ENCODE measurements around the gene TLR8. TPM values are rescaled to one million over a fixed set of nuclear protein-coding genes. Genes with fewer than 3 reads are reported as not detected.
A peak's percentile ranks its signal among the peaks of the same experiment; 100 is the strongest.
"Not testable (repeated sequence)": the region's sequence is repeated elsewhere in the genome, so short reads cannot be mapped to it uniquely, and the experiment has no call there.

TLR8 gene
- total RNA-seq, 1 experiment from 2014 or later, result not detected

GRCh38 chrX:12896935-12897334, 9.5 kb upstream of the TLR8 start:
- DNase-seq (ENCODE audit: low read depth), result no peak

GRCh38 chrX:12898073-12898472, 8.3 kb upstream of the TLR8 start:
- no peak for DNase-seq (ENCODE audit: low read depth)

GRCh38 chrX:12899506-12899905, 6.9 kb upstream of the TLR8 start:
- DNase-seq (ENCODE audit: low read depth), result no peak

- peak; percentile 20 for DNase-seq (ENCODE audit: low read depth)
Observed at GRCh38 chrX:12901486-12901885, 4.9 kb upstream of the TLR8 start.

GRCh38 chrX:12903646-12904045, 2.8 kb upstream of the TLR8 start:
- DNase-seq (ENCODE audit: low read depth), result no peak

- no peak for DNase-seq (ENCODE audit: low read depth)
Observed at GRCh38 chrX:12910423-12911121, 4.2 kb downstream of the TLR8 start.

GRCh38 chrX:12911122-12911470, 4.7 kb downstream of the TLR8 start:
- DNase-seq (ENCODE audit: low read depth), result no peak

GRCh38 chrX:12912791-12913482, 6.5 kb downstream of the TLR8 start:
- DNase-seq (ENCODE audit: low read depth), result no peak

GRCh38 chrX:12917753-12918152, 11.3 kb downstream of the TLR8 start:
- DNase-seq (ENCODE audit: low read depth), result no peak

- DNase-seq (ENCODE audit: low read depth), result no peak
Observed at GRCh38 chrX:12919051-12919450, 12.6 kb downstream of the TLR8 start.

GRCh38 chrX:12919620-12920019, 13.2 kb downstream of the TLR8 start:
- no peak for DNase-seq (ENCODE audit: low read depth)

GRCh38 chrX:12920990-12921389, 14.6 kb downstream of the TLR8 start:
- DNase-seq (ENCODE audit: low read depth), result no peak

- no peak for DNase-seq (ENCODE audit: low read depth)
Observed at GRCh38 chrX:12921886-12922598, 15.6 kb downstream of the TLR8 start.

GRCh38 chrX:12922599-12922919, 16.1 kb downstream of the TLR8 start:
- DNase-seq (ENCODE audit: low read depth), result no peak

GRCh38 chrX:12929701-12930100, 23.3 kb downstream of the TLR8 start:
- DNase-seq (ENCODE audit: low read depth), result peak; percentile 80

GRCh38 chrX:12930150-12930549, 23.7 kb downstream of the TLR8 start:
- DNase-seq (ENCODE audit: low read depth), result no peak

GRCh38 chrX:12932244-12932643, 25.8 kb downstream of the TLR8 start:
- DNase-seq (ENCODE audit: low read depth), result no peak

- DNase-seq (ENCODE audit: low read depth), result no peak
Observed at GRCh38 chrX:12934850-12935249, 28.4 kb downstream of the TLR8 start.

GRCh38 chrX:12936947-12937346, 30.5 kb downstream of the TLR8 start:
- DNase-seq (ENCODE audit: low read depth), result no peak

GRCh38 chrX:12940471-12940870, 34.1 kb downstream of the TLR8 start:
- DNase-seq (ENCODE audit: low read depth), result not testable (repeated sequence)

- not testable (repeated sequence) for DNase-seq (ENCODE audit: low read depth)
Observed at GRCh38 chrX:12943592-12943991, 37.2 kb downstream of the TLR8 start.

- not testable (repeated sequence) for DNase-seq (ENCODE audit: low read depth)
Observed at GRCh38 chrX:12944452-12944851, 38.0 kb downstream of the TLR8 start.

GRCh38 chrX:12945494-12945893, 39.1 kb downstream of the TLR8 start:
- DNase-seq (ENCODE audit: low read depth), result no peak

All from LHCN-M2 (cell line).